HG03025 (cell line): ENCODE results near the gene MEIOC.
"Not testable (repeated sequence)": the region's sequence is repeated elsewhere in the genome, so short reads cannot be mapped to it uniquely, and the experiment has no call there.

Experiments
- ATAC-seq: cut with Tn5 transposase; IDR thresholded peaks from one replicate; pipeline ENCODE4 v1.9.1; 2021; ENCODE audit warnings: mild to moderate bottlenecking, moderate library complexity; ENCODE audit not compliant: unreplicated experiment, low FRiP score

The MEIOC gene

GRCh38 chr17:44655983-44656710 is at the start of gene MEIOC:
Gene MEIOC, plus strand, starts transcription at chr17:44656468. Its CDS starts 146 bp downstream, at chr17:44656614.
- no peak for ATAC-seq

GRCh38 chr17:44606658-44607057 is 49.6 kb upstream of the MEIOC start:
- ATAC-seq, result no peak

- ATAC-seq, result no peak
Observed at GRCh38 chr17:44607836-44608690, 48.2 kb upstream of the MEIOC start.

- no peak for ATAC-seq
Observed at GRCh38 chr17:44608727-44609435, 47.4 kb upstream of the MEIOC start.

- no peak for ATAC-seq
Observed at GRCh38 chr17:44610331-44610730, 45.9 kb upstream of the MEIOC start.

GRCh38 chr17:44610871-44611270 is 45.4 kb upstream of the MEIOC start:
- no peak for ATAC-seq

GRCh38 chr17:44614862-44615261 is 41.4 kb upstream of the MEIOC start:
- no peak for ATAC-seq

- not testable (repeated sequence) for ATAC-seq
Observed at GRCh38 chr17:44618652-44619051, 37.6 kb upstream of the MEIOC start.

- no peak for ATAC-seq
Observed at GRCh38 chr17:44623070-44623725, 33.1 kb upstream of the MEIOC start.

GRCh38 chr17:44627513-44628242 is 28.6 kb upstream of the MEIOC start:
- ATAC-seq, result no peak

- no peak for ATAC-seq
Observed at GRCh38 chr17:44628243-44629188, 27.8 kb upstream of the MEIOC start.

GRCh38 chr17:44629314-44629713 is 27.0 kb upstream of the MEIOC start:
- ATAC-seq, result no peak

- no peak for ATAC-seq
Observed at GRCh38 chr17:44630703-44631102, 25.6 kb upstream of the MEIOC start.

- no peak for ATAC-seq
Observed at GRCh38 chr17:44633998-44634397, 22.3 kb upstream of the MEIOC start.

- ATAC-seq, result not testable (repeated sequence)
Observed at GRCh38 chr17:44634401-44634800, 21.9 kb upstream of the MEIOC start.

- no peak for ATAC-seq
Observed at GRCh38 chr17:44636562-44636961, 19.7 kb upstream of the MEIOC start.

GRCh38 chr17:44637066-44637465 is 19.2 kb upstream of the MEIOC start:
- ATAC-seq, result no peak

GRCh38 chr17:44642834-44643233 is 13.4 kb upstream of the MEIOC start:
- ATAC-seq, result no peak

- no peak for ATAC-seq
Observed at GRCh38 chr17:44645341-44645740, 10.9 kb upstream of the MEIOC start.
